ENCODE measurements around the gene WIPI1. TPM values are rescaled to one million over a fixed set of nuclear protein-coding genes. Genes with fewer than 3 reads are reported as not detected.

WIPI1 gene
- total and polyA plus RNA-seq, 10 of the 15 experiments (the other 5 are each of a cell fraction or from before 2014, with no cell fraction given) = 6.5 to 44.5 (median 26.2) TPM

DNA sequence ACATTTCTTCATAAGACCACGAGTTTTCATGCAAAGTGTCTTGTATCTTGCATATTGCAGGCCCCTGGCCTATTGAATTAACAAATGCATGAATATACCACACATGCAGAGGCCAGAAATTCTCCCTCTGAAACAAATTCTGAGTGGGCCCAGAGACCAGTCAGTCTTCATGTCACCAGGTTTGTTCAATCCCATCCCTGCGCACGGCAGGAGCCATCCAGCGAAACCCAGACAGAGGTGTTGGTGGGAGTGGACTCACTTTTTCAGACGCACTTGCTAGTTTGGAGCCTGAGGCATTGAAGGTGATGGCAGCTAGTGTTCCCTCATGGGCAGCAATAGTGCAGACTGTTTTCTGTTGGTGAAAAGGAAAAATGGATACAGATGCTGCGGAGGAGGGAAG lies 21.9 kb downstream of the WIPI1 start:
- 97% methylated on average over 6 of the region's 6 CpGs for WGBS (ENCODE audit: insufficient coverage, insufficient replicate concordance, low lambda C conversion rate, missing lambda C conversion rate)
- Histone ChIP-seq H3K9ac (ENCODE audit: control insufficient read depth, insufficient read depth, low read length) (no peak overlapping the region), H3K4me3 (no peak overlapping the region), H3K79me2 (ENCODE audit: control insufficient read depth, insufficient read depth, low read length) (no peaks in the 10 kb centered on the region), H3K36me3 (ENCODE audit: control insufficient read depth in 2 of 2, insufficient read depth in 2 of 2, low read length in 1 of 2) (peaks cover 0 to 12% of the 10 kb centered on the region in 2 experiments; a peak in 3 of 4 replicates), H3K27ac (ENCODE audit: control insufficient read depth, insufficient read depth) (no peak overlapping the region), H3K27me3 (replicated peaks in 1 of 2; ENCODE audit: control insufficient read depth in 2 of 2, insufficient read depth in 2 of 2, low read length in 1 of 2) (no peaks in the 10 kb centered on the region), H4K20me1 (ENCODE audit: control insufficient read depth, insufficient read depth) (no peaks in the 10 kb centered on the region), H3K4me2 (ENCODE audit: control insufficient read depth, insufficient read depth) (no peak overlapping the region), H3K4me1 (ENCODE audit: control insufficient read depth, insufficient read depth, low read length) (peaks cover 33% of the 10 kb centered on the region), H3K9me3 (replicated peaks; ENCODE audit: control insufficient read depth, insufficient read depth, low read length) (no peaks in the 10 kb centered on the region), H2AFZ (ENCODE audit: control insufficient read depth, low read depth, low read length) (no peak overlapping the region)
- no peak for FAIRE-seq
- TF ChIP-seq YY1 (IDR thresholded peaks at IDR 0.05; ENCODE audit: low read depth, low read length) = no peak
- TF ChIP-seq, protein P1, sequence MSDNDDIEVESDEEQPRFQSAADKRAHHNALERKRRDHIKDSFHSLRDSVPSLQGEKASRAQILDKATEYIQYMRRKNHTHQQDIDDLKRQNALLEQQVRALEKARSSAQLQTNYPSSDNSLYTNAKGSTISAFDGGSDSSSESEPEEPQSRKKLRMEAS (IDR thresholded peaks at IDR 0.05; ENCODE audit: low read depth, low read length) = no peak
- TF ChIP-seq SMAD5 (IDR thresholded peaks at IDR 0.05; ENCODE audit: low read depth) = no peak
- no peak for TF ChIP-seq MXI1 (IDR thresholded peaks at IDR 0.05; ENCODE audit: low read depth, low read length)
- no peak for TF ChIP-seq HDAC2 (IDR thresholded peaks at IDR 0.05)
- TF ChIP-seq SMARCA5 (IDR thresholded peaks at IDR 0.05) = no peak
- no peak for TF ChIP-seq MYB (IDR thresholded peaks at IDR 0.05; ENCODE audit: borderline replicate concordance, low read depth, low read length)
- ChIA-PET POLR2A (no interaction called here), CTCF (interaction anchor here (0.9 to 15.1 kb wide), 14 partner anchors 10 to 263 kb away, joined by 3 to 222 read pairs (median 10); partner anchors contain the start of genes AMZ2, ARSG, SLC16A6 and WIPI1), RAD21 (ENCODE audit: unreplicated experiment) (interaction anchor here (1.1 to 11.5 kb wide), 4 partner anchors 24 to 172 kb away, joined by 3 to 157 read pairs (median 20); partner anchors contain the start of gene WIPI1), SMC1A (ENCODE audit: uncharacterized antibody, unreplicated experiment) (interaction anchor here (1.0 to 16.5 kb wide), 8 partner anchors 24 to 378 kb away, joined by 3 to 288 read pairs (median 6); partner anchors contain the start of gene WIPI1)
- in situ Hi-C loops (cut with MboI) = loop anchor here (10.0 kb wide), 1 partner anchor 171 kb away; no protein-coding TSS in a partner anchor
- intact Hi-C loops (cut with micrococcal nuclease; ENCODE audit: unreplicated experiment) = no loop called here
- DNase-seq (ENCODE audit: low read depth, low spot score) = no peak
- no TSS peak for BruUV-seq (replicated peaks)
- no peak for ATAC-seq
